Stimulated activated naive CD4-positive, alpha-beta T cell (primary cell): ENCODE measurements around the gene KIAA1549.
A peak's percentile ranks its signal among the peaks of the same experiment; 100 is the strongest.

Source experiments
- DNase-seq, 6 experiments: peaks; one replicate each; lab custom pipeline; 2025; lab: John Stamatoyannopoulos, UW

KIAA1549 gene

DNA sequence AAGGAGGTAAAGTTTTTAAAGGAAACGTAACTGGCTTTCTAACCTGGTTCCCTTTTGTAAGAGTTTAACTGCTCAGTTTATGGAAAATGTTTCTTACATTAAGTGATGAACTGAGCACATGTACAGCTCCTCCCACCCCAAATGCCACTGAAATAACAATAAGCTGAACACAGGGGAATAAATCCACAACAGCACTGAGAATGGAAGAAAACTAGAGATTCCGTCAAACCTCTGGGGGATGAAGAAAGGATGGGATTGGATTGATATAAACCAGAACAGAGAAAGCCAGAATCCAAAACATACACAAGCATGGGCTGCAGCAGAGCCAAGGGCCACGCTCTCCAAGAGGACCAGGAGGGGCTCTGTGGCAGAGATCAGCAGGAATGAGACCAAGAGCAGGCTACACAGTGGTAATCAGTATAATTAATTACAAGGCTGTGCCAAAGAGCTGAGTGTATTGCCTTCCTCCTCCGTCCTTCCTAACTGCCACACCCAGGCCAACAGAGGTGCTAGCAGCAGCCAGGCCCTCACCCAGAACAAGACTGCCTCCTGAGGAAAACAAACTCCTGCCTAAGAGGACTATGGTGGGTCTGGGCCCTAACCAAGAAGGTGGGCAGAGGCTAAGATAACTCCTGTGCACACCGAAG, 73.9 kb downstream of the KIAA1549 start:
- no peak for DNase-seq

GRCh38 chr7:138903859-138904435, 77.2 kb downstream of the KIAA1549 start:
- DNase-seq: peak in 1 of 6 experiments; percentile 21

DNA sequence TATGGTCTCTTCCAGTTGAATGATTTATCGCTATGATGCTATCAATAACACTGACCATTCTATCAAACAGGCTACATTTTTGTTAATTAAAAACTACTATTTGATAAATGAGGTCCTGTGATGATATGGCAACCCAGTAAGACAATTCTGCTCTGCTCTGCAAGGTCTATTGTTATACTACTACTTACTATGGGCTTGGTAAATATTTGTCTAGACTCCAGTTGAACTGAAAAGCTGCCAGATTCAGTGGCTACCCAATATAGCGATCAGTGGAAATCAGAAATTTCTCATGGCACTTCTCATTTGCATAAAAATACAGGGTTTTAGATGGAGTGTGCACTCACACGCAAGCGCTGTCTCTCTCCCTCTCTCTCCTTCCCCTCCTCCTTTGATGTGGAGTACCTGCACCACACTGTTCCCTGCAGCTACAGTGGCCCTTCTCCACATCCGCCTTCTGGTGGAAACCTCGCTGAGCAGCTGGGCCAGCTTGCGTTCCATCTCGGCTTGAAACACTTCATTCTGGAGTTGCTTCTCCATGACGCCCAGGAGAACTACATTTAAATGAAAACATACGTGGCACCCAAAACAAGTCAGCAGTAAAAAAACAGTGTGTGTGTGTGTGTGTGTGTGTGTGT, 77.9 kb downstream of the KIAA1549 start:
- peak; percentile 57 to 93 (median 82) for DNase-seq

GRCh38 chr7:138902161-138902560, 79.0 kb downstream of the KIAA1549 start:
- peak in 2 of 6 experiments; percentile 23 to 29 for DNase-seq

- no peak for DNase-seq
Observed at GRCh38 chr7:138900035-138900828, 81.0 kb downstream of the KIAA1549 start.

- no peak for DNase-seq
Observed at GRCh38 chr7:138898802-138899201, 82.4 kb downstream of the KIAA1549 start.

DNA sequence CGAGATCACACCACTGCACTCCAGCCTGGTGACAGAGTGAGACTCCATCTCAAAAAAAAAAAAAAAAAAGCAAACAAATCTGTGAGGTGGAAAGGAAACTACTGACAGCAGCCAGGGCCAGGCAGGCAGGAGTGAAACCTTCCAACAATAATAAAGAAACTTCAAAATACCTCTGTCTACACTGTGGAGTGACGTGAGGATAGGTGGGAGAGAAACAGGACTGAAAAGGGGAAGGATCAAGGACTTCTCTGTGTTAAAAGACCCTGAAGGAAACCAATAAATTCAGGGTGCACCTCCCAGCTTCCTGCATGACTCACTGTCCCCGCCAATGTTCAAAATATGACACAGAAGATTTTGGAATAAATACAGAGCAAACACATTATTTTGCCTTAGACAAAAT, 82.9 kb downstream of the KIAA1549 start:
- DNase-seq: peak in 4 of 6 experiments; percentile 4 to 15 (median 12)

GRCh38 chr7:138895679-138896078, 85.5 kb downstream of the KIAA1549 start:
- DNase-seq: no peak

DNA sequence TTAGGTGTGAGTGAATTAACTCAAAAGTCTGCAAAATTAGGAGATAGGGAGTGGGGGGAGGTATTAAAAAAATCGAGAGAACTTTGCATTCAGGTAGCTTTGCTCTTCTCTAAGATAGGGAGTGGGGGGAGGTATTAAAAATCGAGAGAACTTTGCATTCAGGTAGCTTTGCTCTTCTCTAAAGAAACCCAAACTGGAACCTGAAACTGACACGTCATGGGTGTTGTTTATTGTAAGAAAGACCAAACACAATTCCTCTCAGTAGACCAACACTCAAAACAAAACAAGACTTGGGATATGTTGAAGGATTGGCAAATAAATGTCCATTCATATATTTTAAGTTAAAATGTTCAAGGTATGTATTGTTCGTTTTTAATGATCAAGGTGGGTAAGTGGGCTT, 87.9 kb downstream of the KIAA1549 start:
- DNase-seq: no peak

- DNase-seq: no peak
Observed at GRCh38 chr7:138892812-138893211, 88.4 kb downstream of the KIAA1549 start.

GRCh38 chr7:138892006-138892630, 89.1 kb downstream of the KIAA1549 start:
- DNase-seq: no peak

DNA sequence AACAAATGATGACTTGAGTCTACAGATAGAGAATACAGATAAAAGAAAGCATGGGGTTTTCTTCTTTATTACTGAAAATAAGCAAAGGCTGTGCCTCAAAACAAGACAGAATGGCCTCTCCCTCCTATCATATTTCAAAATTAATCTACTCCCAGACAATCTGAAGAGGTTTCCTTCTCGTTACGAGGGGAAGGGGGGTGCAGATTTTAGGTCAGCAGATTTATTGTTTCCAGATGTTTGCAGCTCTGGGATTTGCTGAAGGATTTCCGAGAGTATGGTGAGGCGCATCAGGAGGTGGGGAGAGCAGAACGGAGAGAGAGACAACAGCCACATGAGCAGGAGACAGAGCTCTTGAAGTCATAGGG, 89.8 kb downstream of the KIAA1549 start:
- no peak for DNase-seq

- DNase-seq: no peak
Observed at GRCh38 chr7:138890499-138891445, 90.4 kb downstream of the KIAA1549 start.

GRCh38 chr7:138889582-138890498, 91.3 kb downstream of the KIAA1549 start:
- no peak for DNase-seq

- no peak for DNase-seq
Observed at GRCh38 chr7:138887872-138888656, 93.1 kb downstream of the KIAA1549 start.

- no peak for DNase-seq
Observed at GRCh38 chr7:138887085-138887710, 94.0 kb downstream of the KIAA1549 start.

DNA sequence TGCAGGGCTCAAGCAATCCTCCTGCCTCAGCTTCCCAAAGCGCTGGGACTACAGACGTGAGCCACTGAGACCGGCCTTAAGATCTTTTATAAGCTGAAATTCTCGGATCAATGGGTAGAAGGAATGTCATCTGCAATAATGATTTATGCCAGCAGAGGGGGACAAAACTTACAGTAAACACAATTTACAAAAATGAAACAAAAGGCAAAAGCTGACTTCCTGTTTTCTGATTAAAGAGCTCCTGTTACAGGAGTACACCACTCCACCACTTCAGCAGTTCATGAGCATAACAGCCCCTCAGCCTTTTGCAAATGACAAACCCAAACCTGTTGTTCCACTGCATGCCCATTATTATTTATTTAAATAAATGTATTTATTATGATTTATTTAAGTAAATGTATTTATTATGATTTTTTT, 94.7 kb downstream of the KIAA1549 start:
- peak; percentile 3 to 85 (median 40) for DNase-seq

DNA sequence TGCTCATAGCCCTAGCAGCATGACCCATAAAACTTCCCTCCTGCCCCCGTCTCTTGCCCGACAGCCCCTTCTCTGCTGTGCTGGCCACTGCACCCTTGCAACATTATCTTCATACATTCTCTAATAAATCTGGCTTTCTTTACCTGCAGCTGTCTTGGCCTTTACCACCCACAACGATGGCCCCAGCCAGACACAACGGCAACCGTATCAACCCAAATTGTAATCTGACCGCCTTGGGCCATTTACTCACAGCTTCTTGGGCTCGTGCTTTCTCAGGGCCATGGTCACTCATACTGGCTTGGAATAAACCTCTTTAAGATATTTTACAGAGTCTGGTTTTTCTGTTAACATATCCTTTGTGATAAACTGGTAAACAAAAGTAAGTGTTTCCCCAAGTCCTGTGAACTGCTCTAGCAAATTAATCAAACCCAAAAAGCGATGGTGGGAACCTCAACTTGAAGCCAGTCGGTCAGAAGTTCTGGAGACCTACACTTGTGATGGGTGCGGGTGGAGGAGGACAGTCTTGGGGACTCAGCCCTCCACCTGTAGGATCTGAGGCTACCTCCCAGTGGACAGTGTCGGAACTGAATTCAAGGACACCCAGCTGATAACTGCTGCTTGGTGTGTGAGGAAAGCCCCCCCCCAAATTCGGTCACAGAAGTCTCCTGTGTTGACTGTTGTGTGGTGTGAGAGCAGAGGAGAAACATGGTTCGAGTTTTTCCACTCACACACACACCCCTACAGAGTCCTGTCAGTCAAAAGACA, 95.6 kb downstream of the KIAA1549 start:
- no peak for DNase-seq
